OCI-LY1 (cell line): Measurements from ENCODE around the gene SELE.
"Not testable (repeated sequence)": the region's sequence is repeated elsewhere in the genome, so short reads cannot be mapped to it uniquely, and the experiment has no call there.

Experiments
- H2AFZ ChIP-seq: fragments of 200-600 bp; sonication (generic), shearing (Covaris generic); 2 replicates; pipeline ENCODE4 v1.6.0; 2014; ENCODE audit warnings: antibody characterized with exemption, mild to moderate bottlenecking, low read length
- H3F3A ChIP-seq: fragments of 200-600 bp; sonication (generic), shearing (Covaris generic); 2 replicates; pipeline ENCODE4 v1.6.0; 2014; ENCODE audit warnings: mild to moderate bottlenecking, antibody characterized with exemption, low read length, moderate library complexity; ENCODE audit not compliant: insufficient read depth
- H3K27ac ChIP-seq: fragments of 200-600 bp; sonication (generic); 2 replicates; pipeline ENCODE4 v1.5.1; 2014; ENCODE audit warnings: low read length, mixed run types, mild to moderate bottlenecking, low read depth; ENCODE audit not compliant: poor library complexity, severe bottlenecking
- H3K27me3 ChIP-seq: fragments of 200-600 bp; sonication (generic); 2 replicates; pipeline ENCODE4 v1.6.0; 2014; ENCODE audit warnings: antibody characterized with exemption, mild to moderate bottlenecking, low read length, moderate library complexity; ENCODE audit not compliant: insufficient read depth
- H3K36me3 ChIP-seq: fragments of 200-600 bp; sonication (generic); 2 replicates; pipeline ENCODE4 v1.6.1; 2014; ENCODE audit warnings: mild to moderate bottlenecking, antibody characterized with exemption, low read length, moderate library complexity, mixed read lengths; ENCODE audit not compliant: insufficient read depth
- H3K4me1 ChIP-seq: fragments of 200-600 bp; sonication (generic); 2 replicates; pipeline ENCODE4 v1.5.1; 2014; ENCODE audit warnings: mild to moderate bottlenecking, low read length, moderate library complexity; ENCODE audit not compliant: insufficient read depth, severe bottlenecking
- H3K4me2 ChIP-seq: fragments of 200-600 bp; sonication (generic), shearing (Covaris generic); 2 replicates; pipeline ENCODE4 v1.6.1; 2014; ENCODE audit warnings: low read length
- H3K4me3 ChIP-seq: fragments of 200-600 bp; sonication (generic); 2 replicates; pipeline ENCODE4 v1.5.1; 2014; ENCODE audit warnings: low read length, low read depth, mild to moderate bottlenecking, mixed read lengths; ENCODE audit not compliant: poor library complexity, severe bottlenecking
- H3K79me2 ChIP-seq: fragments of 200-600 bp; shearing (Covaris generic); 2 replicates; pipeline ENCODE4 v1.6.1; 2016; ENCODE audit warnings: mixed run types, low read length, mixed read lengths; ENCODE audit not compliant: insufficient read depth
- H3K9ac ChIP-seq: fragments of 200-600 bp; sonication (generic), shearing (Covaris generic); 2 replicates; pipeline ENCODE4 v1.6.1; 2014; ENCODE audit warnings: mild to moderate bottlenecking, low read length, mixed read lengths
- H3K9me2 ChIP-seq: fragments of 200-600 bp; sonication (generic), shearing (Covaris generic); 2 replicates; pipeline ENCODE4 v1.6.1; 2014; ENCODE audit warnings: low read depth, mild to moderate bottlenecking, low read length, mixed read lengths
- H3K9me3 ChIP-seq: fragments of 200-600 bp; shearing (Covaris generic); 2 replicates; pipeline ENCODE4 v1.6.1; 2014; ENCODE audit warnings: low read length, mixed read lengths
- H4K20me1 ChIP-seq: fragments of 200-600 bp; sonication (generic), shearing (Covaris generic); 2 replicates; pipeline ENCODE4 v1.6.0; 2016; ENCODE audit warnings: mild to moderate bottlenecking, low read length; ENCODE audit not compliant: insufficient read depth
- CTCF ChIP-seq: fragments of 200-600 bp; sonication (generic), shearing (Covaris generic); IDR thresholded peaks from 2 replicates; pipeline ENCODE4 v1.5.1; 2017; ENCODE audit warnings: mild to moderate bottlenecking, antibody characterized with exemption, low read length, moderate library complexity, mixed read lengths
- EZH2 ChIP-seq: fragments of 200-600 bp; sonication (generic), shearing (Covaris generic); IDR thresholded peaks from 2 replicates; pipeline ENCODE4 v1.8.0; 2017; ENCODE audit warnings: borderline replicate concordance, mixed run types, mild to moderate bottlenecking, antibody characterized with exemption, low read length, moderate library complexity, mixed read lengths

The SELE gene

GRCh38 chr1:169723763-169724162, 10.1 kb downstream of the SELE start:
- H3K79me2 ChIP-seq: no peaks in the 10 kb centered on the region
- H2AFZ ChIP-seq: no peak overlapping the region

GRCh38 chr1:169722779-169723178, 11.1 kb downstream of the SELE start:
- Histone ChIP-seq H2AFZ (no peak overlapping the region), H3K9ac (no peak overlapping the region), H3K27ac (no peak overlapping the region)

More at GRCh38 chr1:169723763-169724162, 10.1 kb downstream of the SELE start:
- Histone ChIP-seq H3K27me3 (no peaks in the 10 kb centered on the region), H3K9me3 (no peaks in the 10 kb centered on the region), H3K36me3 (no peaks in the 10 kb centered on the region), H3F3A (no peaks in the 10 kb centered on the region), H3K4me2 (no peak overlapping the region), H3K27ac (no peak overlapping the region), H3K9ac (no peak overlapping the region), H4K20me1 (no peaks in the 10 kb centered on the region), H3K4me3 (no peak overlapping the region), H3K4me1 (no peaks in the 10 kb centered on the region), H3K9me2 (no peaks in the 10 kb centered on the region)
- TF ChIP-seq EZH2 (no peak), CTCF (no peak)

GRCh38 chr1:169715100-169715499, 18.8 kb downstream of the SELE start:
- H3K9me2 ChIP-seq, H3K27ac ChIP-seq, H2AFZ ChIP-seq, H3K79me2 ChIP-seq, H3K4me2 ChIP-seq, H3K36me3 ChIP-seq, H3F3A ChIP-seq, H4K20me1 ChIP-seq, H3K27me3 ChIP-seq, H3K4me3 ChIP-seq, H3K9me3 ChIP-seq, H3K9ac ChIP-seq: not testable (repeated sequence)
- peaks cover 18% of the 10 kb centered on the region for H3K4me1 ChIP-seq

More at GRCh38 chr1:169722779-169723178, 11.1 kb downstream of the SELE start:
- no peaks in the 10 kb centered on the region for H3K4me1 ChIP-seq
- H3K79me2 ChIP-seq: no peaks in the 10 kb centered on the region
- no peaks in the 10 kb centered on the region for H4K20me1 ChIP-seq
- no peak overlapping the region for H3K4me3 ChIP-seq
- no peaks in the 10 kb centered on the region for H3K27me3 ChIP-seq
- H3K9me2 ChIP-seq: no peaks in the 10 kb centered on the region
- no peaks in the 10 kb centered on the region for H3K9me3 ChIP-seq
- TF ChIP-seq CTCF: no peak
- TF ChIP-seq EZH2: no peak
- H3K4me2 ChIP-seq: no peak overlapping the region
- no peaks in the 10 kb centered on the region for H3K36me3 ChIP-seq
- H3F3A ChIP-seq: no peaks in the 10 kb centered on the region

GRCh38 chr1:169713090-169713489, 20.8 kb downstream of the SELE start:
- H3K4me3 ChIP-seq, H3K9me2 ChIP-seq: not testable (repeated sequence)
- H3K4me1 ChIP-seq: peaks cover 32% of the 10 kb centered on the region

More at GRCh38 chr1:169713090-169713489, 20.8 kb downstream of the SELE start:
- not testable (repeated sequence) for H3F3A ChIP-seq, H3K4me2 ChIP-seq, H3K79me2 ChIP-seq, H2AFZ ChIP-seq, H3K36me3 ChIP-seq, H3K27ac ChIP-seq, H3K9me3 ChIP-seq, H3K9ac ChIP-seq, H4K20me1 ChIP-seq, H3K27me3 ChIP-seq
